SKM-1 treated with dmso at 0.1 percent for 144 hours (cell line): ENCODE results near the gene ACD.
"Not testable (repeated sequence)": the region's sequence is repeated elsewhere in the genome, so short reads cannot be mapped to it uniquely, and the experiment has no call there.

ENCODE experiments used
- DNase-seq: peaks from one replicate; lab custom pipeline; 2025; ENCODE audit not compliant: unreplicated experiment; lab: John Stamatoyannopoulos, UW

ACD gene

DNA sequence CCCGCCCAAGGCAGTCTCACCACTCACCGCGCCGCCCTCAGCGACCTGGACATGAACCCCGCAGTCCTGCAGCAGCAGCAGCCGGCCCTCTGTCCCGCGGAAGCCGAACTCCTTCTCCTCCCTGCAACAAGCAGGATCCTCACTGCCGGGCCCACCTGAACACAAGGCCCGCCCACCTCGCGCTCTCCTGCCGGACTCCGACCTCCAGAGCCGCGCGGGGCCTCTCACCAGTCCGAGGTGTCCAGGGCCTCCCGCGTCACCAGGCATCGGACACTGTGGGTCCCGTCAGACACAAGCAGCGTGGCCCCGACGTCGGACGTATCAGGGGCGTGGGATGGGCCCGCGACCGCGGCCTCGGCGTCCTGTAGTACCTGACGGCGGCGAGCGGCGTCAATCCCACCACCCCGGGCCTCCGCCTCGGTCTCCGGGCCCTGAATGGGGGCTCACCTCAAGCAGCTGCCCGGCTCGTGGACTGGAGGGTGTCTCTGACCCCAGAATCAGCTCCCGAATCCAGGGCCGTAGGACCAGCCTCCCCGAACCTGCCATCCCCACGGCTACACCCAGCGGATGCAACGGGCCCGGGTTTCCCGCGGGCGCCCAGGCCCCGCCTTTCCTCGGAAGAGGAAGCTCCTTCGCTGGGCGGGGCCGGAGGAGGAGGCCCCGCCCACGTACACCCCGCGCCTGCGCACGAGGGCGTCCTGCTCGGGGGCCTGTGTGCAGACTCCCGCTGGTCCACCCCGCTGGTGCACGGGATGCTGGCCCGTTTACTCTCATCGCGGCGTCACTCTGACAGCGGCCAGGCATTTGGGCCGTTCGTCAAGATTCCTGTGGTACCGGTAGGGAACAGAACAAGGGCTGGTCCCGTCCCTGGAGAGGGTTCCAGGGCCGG is at the start of gene ACD:
Gene ACD (minus strand): TSS at position 586 of the 889 bp plus-strand sequence. CDS start 40 bp downstream, at position 546.
- peak; percentile 72 for DNase-seq

DNA sequence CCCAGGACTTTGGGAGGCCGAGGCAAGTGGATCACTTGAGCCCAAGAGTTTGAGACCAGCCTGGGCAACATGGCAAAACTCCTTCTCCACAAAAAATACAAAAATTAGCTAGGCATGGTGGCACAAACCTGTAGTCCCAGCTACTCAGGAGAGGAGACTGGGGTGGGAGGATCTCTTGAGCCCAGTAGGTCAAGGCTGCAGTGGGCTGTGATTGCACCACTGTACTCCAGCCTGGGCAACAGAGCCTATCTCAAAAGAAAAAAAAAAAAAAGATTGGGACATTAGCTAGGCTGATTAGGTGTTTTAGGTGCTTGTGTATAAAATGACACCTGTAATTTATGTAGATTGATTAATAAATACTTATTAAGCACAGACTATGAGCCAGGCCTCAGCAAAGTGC is 49.0 kb upstream of the ACD start:
- DNase-seq = no peak

DNA sequence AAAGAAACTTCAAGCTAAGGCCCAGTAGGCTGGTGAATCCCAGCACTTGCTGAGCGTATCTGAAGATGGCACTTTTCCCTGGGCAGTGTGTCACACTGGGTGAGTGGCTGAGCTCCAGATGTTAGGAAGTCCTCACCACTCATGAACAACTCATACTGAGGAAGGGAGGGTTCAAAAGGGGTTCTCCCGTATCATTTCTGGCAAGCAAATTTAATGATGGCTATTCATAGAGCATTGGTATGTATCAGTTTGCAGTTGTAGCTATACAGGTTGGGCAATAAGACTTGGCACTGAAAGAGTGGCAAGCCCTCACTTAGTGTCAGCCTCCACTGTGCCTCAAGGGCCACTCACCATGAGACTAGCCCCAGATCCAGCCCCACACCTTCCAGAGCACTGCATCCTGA is 48.3 kb upstream of the ACD start:
- no peak for DNase-seq

DNA sequence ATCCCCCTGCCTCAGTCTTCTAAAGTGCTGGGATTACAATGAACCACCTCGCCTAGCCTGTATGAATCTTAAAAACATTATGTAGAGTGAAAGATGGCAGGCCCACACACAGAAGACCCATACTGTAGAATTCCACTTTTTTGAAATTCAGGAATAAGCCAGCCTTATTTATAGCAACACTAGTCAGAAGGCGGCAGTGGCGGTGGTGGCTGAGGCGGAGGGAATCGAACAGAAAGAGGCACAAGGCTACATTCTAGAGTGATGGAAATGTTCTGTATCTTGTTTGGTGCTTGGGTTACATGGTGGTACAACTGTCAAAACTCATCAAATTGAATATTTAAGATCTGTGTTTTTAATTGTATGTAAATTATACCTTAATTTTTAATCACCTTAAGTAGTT is 47.7 kb upstream of the ACD start:
- no peak for DNase-seq

DNA sequence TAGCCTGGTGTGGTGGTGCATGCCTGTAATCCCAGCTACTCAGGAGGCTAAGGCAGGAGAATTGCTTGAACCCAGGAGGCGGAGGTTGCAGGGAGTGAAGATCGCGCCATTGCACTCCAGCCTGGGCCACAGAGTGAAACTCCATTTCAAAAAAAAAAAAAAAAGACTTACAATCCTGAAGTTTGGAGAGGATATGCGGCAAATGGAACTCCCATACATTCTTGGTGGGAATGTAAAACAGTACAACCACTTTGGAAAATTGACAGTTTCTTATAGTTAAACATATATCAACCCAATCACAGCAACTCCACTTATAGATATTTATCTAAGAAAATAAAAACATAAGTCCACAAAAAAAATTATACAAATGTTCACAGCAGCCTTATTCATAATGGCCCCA is 47.1 kb upstream of the ACD start:
- no peak for DNase-seq

DNA sequence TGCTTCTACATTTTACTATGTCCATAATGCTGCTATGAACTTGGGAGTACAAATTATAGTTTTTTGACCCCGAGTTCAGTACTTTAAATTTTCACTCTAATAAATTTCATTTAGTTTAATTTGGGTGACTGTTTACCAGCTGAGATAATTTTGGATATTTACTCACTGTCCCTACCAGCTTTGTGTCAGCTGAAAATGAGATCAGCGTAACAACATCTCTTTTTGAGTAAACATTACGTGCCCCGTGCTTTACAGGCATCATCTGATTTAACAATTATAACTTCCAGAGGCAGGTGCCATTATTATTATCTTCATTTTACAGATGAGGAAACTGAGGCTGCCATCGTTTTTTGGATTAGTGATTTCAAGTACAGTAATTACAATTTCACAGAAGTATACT is 44.0 kb upstream of the ACD start:
- no peak for DNase-seq

DNA sequence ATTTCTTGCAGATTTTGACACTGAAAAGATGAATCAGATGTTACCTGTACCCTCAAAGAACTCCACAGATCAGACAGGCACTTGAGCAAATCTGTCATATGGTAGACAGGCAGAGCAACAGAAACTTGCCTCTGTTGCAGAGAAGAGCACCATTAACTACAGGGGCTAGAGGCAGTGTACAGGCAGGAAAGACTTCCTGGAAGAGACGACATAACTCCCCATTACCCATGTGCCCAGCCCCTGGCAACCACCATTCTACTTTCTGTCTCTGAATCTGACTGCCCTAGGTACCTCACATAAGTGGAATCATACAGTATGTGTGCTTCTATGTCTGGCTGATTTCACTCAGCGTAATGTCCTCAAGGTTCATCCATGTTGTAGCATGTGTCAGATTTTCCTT is 43.6 kb upstream of the ACD start:
- DNase-seq = no peak

DNA sequence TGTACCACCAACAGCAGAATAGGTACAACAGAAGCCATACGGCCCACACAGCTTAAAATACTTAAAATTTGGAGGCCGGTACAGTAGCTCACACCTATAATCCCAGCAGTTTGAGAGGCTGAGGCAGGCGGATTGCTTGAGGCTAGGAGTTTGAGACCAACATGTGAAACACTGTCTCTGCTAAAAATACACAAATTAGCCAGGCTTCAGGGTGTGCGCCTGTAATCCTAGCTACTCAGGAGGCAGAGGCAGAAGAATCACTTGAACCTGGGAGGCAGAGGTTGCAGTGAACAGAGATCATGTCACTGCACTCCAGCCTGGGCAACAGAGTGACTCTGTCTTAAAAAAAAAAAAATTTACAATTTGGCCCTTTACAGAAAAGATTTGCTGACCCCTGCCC is 42.1 kb upstream of the ACD start:
- no peak for DNase-seq

DNA sequence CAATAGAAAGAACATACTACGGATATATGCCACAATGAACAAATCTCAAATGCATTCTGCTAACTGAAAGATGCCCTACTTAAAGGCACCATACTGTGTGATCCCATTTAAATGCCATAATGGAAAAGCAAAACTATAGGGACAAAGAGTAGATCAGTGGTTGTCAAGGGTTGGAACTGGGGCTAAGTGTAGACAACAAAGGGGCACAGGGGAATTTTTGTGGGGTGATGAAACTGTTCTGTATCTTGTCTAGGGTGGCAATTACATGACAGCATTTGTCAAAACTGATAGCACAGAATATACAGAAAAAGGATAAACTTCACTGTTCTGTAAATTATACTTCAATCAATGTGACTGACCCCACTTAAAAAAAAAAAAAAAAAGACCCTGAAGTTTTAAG is 41.4 kb upstream of the ACD start:
- no peak for DNase-seq

DNA sequence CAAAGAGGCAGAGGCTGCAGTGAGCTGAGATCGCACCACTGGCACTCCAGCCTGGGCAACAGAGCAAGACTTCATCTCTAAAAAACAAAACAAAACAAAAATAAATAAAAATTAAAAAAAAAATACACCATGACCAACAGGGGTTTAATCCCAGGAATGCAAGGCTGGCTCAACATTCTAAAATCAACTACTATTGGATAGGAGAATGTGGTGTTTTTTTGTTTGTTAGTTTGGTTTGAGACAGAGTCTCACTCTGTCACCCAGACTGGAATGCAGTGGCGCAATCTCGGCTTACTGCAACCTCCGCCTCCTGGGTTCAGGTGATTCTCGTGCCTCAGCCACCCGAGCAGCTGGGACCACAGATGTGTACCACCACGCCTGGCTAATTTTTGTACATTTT is 39.2 kb upstream of the ACD start:
- no peak for DNase-seq

DNA sequence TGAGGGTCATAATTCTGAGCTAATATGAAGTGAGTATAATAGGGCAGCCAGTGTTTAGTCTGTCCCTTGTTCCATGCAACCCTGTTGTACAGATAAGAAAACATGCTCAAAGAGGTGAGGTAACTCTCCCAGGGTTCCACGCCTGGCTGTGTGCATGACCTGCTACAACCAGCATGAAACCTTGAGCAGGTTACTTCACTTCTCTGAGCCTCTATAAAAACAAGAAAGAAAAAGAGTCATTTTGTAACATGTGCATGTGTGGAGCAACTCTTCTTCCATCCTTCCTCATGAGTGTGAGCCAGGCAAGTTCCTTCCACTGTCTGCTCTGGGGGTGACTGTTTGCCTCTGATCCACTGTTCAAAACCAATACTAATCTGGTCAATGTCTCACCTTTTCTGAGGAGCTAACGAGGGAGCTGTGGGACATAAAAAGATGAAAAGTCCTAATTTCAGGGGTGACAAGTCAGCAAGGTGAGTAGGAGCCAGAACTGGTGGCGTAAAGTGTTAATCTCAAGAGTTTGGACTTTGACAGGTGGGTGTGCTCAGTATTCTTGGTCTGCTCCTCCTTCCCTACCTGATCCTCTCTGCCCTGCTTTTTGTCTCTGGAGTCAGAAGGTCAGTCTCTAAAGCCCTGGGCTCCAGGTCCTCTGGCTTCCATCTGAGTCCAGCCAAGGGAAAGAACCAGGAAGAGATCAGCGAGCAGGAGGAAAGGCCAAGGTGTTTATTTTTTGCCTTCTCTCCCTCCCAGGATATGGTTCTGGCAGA is 37.5 kb upstream of the ACD start:
- DNase-seq = peak; percentile 84

DNA sequence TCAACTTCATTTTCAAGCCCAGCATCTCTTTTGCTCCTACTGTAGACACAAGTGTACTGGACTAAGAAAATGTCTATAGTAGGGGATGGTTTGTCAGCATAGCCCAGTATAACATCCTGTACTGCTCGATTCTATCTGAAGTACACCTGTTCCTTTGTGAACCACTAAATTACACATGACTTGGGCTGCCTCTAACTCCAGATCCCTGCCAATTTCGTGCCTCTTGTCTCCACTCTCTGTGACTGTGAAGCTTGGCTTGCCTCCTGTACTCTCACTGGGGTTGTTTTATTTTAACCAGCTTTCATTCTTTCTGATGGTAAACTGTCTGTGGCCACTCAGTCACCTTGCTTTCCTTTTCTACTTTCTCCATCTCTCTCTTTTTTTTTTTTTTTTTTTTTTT is 34.6 kb upstream of the ACD start:
- DNase-seq = no peak

DNA sequence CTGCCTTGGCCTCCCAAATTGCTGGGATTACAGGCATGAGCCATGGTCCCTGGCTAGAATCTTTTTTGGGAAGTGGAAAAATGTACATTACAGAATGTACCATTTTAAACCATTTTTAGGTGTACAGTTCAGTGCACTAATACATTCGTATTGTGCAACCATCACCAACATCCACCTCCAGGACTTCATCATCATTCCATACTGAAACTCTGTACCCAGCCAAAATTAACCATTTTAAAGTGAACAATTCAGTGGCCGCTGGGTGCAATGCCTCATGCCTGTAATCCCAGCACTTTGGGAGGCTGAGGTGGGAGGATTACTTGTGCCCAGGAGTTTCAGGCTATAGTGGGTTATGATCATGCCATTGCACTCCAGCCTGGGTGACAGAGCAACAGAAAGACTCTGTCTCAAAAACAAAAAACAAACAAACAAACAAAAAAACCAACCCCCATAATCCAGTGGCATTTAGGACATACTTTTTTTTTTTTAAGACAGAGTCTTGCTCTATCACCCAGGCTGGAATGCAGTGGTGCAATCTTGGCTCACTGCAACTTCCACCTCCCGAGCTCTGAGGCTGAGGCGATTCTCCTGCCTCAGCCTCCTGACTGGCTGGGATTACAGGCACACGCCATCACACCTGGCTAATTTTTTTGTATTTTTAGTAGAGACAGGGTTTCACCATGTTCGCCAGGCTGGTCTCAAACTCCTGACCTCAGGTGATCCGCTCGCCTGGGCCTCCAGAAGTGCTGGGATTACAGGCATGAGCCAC is 33.6 kb upstream of the ACD start:
- not testable (repeated sequence) for DNase-seq

DNA sequence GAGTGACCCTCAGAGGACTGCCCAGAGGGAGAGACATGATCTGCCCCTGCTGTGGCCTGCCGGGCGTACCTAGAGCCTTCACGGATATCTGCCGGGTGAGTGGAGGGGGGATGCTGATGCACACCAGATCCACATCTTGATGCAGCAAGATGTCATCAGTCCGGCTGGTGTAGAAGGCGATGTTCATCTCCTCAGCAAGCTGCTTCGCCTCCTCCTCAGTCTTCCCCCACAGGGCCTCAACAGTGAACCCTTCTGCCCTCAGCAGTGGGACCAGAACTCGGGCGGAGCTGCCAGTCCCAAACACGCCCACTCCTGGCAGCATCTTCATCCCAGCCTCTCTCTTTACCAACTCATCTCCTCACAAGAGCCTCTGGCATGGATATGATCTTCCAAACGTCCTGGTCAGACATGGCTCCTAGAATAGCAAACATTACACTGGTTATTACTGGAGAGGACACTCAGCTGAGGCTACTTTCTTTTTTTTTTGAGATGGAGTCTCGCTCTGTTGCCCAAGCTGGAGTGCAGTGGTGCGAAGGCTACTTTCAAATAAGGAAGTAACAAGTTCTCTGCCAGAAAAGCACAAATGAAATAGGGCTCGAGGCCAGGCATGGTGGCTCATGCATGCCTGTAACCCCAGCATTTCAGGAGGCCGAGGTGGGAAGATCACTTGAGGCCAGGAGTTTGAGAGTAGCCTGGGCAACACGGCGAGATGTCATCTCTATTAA is 25.5 kb upstream of the ACD start:
- no peak for DNase-seq

DNA sequence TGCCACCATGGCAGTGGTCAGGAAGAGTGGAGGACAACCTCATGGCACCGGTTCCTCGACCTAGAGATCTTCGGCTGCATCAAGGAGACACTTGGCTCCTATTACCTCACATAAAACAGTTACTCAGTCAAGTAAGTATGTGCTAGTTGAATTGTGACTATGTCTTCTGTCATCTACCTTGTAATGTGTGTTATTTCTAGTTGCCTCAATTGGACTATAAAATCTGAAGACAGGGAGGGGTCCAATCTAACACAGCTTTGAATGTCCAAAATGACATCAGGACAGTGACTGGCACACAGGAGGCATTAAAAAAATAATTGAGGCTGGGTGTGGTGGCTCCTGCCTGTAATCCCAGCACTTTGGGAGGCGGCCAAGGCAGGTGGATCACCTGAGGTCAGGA is 23.7 kb upstream of the ACD start:
- no peak for DNase-seq

DNA sequence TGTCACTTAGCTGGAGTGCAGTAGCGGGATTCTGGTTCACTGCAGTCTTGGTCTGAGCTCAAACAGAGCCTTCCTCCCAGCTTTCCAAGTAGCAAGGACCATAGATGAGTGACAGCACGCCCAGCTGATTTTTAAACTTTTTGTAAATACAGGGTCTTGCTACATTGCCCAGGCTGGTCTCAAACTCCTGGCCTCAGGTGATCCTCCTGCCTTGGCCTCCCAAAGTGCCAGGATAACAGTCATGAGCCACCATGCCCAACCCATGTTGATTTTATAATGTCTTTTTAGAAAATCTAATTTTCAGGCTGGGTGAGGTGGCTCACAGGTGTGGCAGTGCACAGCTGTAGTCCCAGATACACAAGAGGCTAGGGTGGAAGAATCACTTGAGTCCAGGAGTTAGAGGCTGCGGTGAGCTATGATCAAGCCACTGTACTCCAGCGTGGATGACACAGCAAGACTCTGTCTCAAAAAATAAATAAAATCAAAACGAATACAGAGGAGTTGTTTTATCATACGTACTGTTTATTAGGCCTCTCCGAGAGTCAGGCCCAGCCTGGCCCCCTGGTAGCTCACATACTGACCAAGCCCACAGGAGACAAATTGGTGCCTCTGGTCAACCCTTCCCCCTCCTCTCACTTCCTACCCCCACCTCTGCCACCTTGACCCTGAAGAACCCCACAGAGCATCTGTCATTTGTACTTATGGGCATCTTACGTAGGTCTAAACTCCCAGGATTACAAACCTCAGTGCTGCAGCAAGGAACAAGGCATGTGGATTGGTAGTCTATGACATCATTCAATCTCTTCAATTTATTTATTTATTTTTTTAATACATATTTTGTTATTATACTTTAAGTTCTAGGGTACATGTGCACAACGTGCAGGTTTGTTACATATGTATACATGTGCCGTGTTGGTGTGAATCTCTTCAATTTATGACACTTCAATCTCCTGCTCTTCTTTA is 20.2 kb upstream of the ACD start:
- DNase-seq = no peak

DNA sequence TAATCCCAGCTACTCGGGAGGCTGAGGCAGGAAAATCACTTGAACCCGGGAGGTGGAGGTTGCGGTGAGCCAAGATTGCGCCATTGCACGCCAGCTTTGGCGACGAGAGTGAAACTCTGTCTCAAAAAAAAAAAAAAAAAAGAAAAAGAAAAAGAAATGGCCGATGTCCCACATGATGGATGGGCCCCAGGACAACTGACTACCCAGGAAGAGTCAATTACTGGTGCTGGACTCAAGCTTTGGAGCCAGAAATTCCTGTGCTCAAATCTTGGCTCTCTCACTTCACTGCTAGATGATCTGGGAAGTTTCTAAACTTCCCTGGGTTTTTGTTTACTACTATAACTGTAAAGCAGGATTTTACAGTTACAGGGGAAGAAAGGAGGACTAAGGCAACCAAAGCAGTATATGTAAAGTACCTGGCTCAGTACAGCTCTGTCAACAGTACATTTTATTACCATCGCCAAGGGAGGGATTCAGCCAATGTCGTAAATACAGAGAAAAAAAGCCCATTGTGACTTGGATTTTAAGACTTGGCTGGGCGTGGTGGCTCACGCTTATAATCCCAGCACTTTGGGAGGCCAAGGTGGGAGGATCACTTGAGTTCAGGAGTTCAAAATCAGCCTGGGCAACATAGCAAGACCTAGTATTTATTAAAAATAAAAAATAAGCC is 18.4 kb upstream of the ACD start:
- DNase-seq = no peak

DNA sequence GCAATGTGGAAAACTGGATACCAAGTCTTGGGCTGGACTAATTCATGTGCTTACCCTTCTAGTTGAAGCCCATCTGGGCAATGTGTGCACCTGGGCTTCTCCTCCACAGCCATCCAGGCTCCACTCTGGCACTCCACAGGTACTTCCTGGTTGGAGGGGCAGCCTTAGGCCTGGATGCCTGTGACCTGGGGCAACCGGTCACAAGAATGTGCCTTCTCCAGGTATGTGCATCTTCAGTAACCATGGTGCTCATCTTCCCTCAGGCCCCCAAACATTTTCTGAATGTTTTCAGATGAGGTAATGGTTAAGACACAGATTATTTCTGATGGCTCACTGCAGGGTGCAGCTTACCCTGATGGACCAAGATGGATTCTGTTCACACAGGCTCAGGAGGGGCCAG is 17.7 kb upstream of the ACD start:
- no peak for DNase-seq

DNA sequence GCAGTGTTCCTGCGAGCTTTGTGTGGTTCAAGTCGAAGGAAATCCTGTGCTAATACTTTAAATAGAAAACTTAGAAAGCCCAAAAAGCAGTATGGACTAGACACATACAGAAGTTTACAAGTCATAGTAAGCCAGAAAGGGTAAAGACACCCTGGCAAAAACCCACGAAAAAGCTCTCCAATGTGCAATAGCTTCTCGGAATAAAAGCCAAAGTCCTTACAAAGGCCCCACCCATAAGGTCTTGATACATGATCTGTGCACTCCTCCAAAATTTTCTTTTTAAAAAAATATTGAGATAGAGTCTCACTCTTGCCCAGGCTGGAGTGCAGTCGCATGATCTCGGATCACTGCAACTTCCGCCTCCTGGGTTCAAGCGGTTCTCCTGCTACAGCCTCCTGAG is 16.9 kb upstream of the ACD start:
- no peak for DNase-seq
